Measurements from ENCODE around the gene CTSE.

CTSE gene

DNA sequence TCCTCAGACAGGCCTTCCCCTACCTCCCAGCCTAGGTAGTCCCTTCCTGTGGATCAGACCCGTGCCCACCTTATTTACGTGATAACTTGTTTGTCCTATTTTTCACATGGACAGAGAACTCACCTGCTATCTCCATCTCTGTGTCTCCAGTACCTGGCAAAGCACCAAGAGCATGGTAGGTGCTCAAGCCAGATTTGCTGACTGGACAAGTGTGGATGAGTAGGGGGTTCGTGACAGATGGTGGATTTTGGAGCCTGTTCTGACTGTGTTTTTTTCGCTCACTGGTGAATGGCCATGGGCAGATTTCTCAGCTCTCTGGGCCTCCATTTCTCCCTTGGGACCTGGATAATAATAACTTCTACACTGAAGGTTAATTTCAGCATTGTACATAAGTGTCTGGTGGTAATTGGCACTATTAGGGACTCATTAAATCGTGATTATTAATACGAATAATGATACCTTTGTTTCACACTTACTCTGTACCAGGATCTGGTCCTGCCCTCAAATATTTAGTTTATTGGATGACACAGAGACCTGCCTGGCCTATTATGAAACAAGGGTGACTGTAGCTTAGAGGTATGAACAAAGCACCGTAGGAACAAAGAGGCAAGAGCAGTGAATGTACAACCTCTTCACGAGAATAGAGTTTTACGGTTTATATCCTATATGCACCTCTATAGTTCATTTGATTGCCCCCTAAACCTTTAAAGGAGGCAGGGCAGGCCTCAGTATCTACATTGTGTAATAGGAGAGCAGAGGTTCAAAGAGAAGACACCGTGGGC is 56.0 kb downstream of the CTSE start:
- DNase-seq: no peak

DNA sequence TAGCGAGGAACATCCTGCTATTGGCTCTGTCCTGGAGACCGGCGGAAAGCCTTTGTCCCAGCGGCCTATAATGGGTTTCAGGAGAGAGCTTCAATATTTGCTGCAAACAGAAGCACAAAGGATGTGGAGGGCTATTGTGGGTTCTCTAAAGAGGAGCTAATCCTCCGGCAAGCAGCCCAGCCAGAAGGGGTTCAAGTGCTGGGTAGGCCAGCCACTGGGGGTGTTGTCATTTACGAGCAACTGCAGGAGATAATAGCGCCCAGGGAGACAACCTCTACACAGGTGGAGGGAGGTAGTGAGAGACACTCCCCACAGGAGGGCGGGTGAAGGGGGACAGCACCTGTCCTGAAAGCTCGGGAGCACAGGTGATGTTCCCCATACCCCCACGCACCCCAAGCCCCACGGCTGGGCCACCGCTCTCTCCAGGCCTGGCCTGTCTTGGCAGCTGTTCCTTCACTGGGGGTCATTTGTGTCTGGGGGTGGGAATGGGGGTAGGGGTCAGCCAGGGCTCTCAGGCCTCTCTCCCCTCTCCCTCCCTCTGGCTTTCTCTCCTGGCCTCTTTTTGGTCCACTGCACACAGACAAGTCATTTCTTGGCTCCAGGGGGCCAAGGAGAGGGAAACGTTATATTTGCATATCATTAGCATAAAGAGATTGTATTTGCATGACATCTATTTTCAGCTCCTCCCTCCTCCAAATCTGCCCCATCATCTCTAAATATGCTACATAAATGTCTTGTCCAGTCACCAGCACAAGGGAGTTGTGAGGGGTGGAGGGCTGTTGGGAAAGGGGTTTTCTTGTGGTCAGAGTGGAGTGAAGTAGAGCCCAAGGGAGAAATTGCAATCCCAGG is 58.4 kb downstream of the CTSE start:
- DNase-seq: no peak

DNA sequence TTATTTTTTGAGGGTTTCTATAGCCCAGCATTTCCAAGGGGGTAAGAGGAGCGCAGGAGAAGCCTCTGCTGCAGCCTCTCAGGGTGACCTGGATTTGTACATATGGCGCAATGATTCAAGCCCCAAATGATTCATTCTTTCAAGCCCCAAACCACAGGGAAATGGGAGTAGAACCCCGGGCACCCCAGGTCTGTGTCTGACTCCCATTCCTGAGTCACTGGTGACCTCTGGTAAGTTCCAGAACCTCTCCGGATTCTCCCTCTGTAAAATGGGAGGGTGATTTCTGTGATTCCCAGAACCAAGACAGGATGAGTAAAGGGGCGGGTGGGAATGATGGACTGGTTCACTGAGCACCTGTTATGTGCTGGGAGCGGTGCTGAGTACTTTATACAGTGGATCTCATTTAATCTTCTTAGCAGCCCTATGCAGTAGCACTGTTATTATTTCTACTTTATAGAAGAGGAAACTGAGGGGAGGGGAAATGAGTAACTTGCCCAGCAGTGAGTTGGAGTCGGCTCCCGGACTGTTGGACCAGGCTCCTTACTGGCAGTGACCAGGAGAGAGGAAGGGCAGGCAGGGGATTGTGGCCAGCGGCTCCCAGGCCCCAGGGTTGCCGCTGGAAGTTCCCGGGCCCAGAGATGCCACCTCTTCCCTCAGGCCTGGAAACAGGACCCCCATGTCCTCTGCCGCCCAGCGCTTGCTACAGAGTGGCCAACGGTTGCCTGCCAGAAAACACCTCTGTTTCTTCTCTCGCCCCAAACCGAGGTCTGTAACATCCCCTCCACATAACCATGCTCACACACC is 60.1 kb downstream of the CTSE start:
- DNase-seq: no peak

DNA sequence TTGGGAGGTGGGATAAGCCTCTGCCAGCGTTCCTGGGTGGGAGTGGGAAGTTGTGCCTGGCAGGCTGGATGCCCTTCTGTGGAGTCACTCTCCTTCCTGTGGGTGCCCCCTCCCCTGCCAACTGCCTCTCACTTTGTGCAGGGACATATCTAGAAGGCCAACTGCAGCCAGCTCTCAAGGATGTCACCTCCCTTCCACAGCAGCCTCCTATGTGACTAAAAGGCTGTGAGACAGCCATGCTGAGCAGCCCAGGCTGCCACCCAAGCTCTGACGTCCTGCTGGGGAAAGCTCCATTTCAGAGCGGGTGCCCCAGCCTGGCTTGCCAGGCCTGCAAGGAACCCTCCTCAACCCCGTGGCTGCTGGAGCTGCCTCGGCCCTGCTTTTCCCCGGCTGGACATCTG is 60.9 kb downstream of the CTSE start:
- no peak for DNase-seq

DNA sequence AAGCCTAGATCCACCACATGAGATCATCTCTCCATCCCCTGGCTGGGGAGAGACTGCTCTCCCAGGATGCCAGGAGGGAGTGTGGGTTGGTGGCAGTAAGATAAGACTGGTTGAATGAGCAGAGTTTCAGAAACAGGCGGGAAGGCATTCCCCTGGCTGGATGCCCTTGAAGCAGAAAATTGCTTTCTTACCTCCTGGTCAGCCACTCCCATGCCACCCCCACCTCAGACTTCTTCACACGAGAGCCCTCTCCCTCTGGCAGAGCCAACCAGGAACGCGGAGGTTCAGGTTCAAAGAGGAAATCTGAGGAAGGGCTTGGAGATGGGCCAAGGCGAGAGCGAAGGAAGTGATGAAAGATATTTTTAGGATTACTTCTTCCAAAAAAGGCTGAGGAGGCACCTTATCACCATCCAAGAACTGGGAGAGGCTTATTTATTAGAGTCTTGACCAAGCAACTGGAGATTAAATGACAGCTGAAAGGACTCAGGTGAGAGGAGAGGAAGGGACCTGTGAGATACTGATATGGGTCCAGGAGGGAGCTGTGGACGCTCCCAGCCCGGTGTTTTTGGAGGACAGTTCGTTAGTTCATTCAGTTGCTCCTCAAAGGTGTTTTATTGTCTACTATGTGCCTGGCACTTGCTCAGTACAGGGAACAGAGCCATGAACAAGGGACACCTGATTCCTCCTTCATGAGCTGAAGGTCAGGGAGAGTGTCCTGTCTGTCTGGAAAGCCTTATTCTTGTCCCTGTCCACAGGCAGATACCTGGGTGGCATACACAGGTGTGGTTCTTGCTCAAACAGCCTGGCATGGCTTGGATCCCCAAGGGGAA is 61.5 kb downstream of the CTSE start:
- no peak for DNase-seq

DNA sequence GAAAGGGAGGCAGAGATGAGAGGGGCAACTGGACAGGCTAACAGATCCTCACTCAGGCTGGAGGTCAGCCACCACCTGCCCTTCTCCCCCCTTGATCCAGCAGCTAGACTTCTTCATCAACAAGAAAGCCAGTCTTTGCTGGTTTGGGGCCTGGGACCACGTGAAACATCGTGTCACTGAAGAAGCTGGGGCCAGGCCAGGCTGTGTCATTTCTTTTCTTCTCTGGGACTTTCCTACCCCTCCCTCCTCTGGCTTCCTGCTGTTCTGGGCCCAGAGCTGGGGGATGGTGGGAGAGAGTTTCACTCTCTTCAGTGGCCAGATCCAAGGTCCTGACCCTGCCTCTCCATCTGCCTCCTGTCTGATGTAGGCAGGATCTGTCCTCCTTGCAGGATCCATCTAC is 62.3 kb downstream of the CTSE start:
- no peak for DNase-seq

DNA sequence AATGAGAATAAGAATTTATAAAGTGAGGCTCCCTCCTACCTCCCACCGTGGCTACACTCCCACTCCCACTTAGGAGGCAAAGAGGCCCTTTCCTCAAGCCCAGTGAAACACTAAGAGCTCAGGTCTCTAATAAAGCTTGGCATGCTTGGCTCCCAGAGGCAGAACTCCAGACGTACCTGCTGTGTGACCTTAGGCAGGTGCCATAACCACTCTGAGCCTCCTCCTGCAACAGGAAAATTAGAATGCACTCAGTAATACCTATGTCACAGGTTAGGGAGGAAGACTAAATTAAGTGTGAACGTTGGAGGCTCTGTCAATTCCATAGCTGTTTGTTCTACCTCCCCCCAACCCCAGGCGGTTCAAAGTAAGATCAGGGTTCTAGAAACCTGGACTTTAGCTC is 63.9 kb downstream of the CTSE start:
- no peak for DNase-seq

Data from NCI-H1694 treated with DMSO at 0.1 percent for 48 hours (cell line).